Measurements from ENCODE around the gene BNIP2.
"Not testable (repeated sequence)": the region's sequence is repeated elsewhere in the genome, so short reads cannot be mapped to it uniquely, and the experiment has no call there.

The BNIP2 gene, protein sequence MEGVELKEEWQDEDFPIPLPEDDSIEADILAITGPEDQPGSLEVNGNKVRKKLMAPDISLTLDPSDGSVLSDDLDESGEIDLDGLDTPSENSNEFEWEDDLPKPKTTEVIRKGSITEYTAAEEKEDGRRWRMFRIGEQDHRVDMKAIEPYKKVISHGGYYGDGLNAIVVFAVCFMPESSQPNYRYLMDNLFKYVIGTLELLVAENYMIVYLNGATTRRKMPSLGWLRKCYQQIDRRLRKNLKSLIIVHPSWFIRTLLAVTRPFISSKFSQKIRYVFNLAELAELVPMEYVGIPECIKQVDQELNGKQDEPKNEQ

GRCh38 chr15:59688782-59689625 is at the start of gene BNIP2:
Gene BNIP2 (minus strand): TSS chr15:59689320. CDS start chr15:59682457, 6,863 bp downstream.
- DNase-seq (ENCODE audit: low read depth, low spot score), result peak; percentile 91
- peak within 1 kb of the TSS; percentile 98 for H3K27ac ChIP-seq

GRCh38 chr15:59738676-59739075 is 49.6 kb upstream of the BNIP2 start:
- DNase-seq (ENCODE audit: low read depth, low spot score), result no peak
- no peak overlapping the region for H3K27ac ChIP-seq

- no peak for DNase-seq (ENCODE audit: low read depth, low spot score)
- no peak overlapping the region for H3K27ac ChIP-seq
Measured at GRCh38 chr15:59736181-59736580, 47.1 kb upstream of the BNIP2 start.

DNA sequence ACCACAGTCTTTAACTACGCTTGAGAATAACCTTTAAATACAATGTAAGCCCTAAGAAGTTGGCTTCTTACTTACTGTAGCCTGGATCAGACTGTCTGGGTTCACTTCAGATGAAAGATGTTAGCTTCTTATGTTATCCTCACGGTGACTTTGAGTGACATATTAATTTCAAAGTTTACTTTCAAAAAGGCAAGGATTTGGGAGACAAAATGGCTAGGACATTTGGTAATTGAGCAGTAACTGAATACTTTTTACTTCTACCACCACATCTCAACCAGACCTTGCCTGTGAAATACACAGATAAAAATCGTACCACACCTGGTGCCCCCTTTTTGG is 36.0 kb upstream of the BNIP2 start:
- H3K27ac ChIP-seq, result no peak overlapping the region
- DNase-seq (ENCODE audit: low read depth, low spot score), result no peak

GRCh38 chr15:59723687-59724346 is 34.7 kb upstream of the BNIP2 start:
- DNase-seq (ENCODE audit: low read depth, low spot score), result no peak

GRCh38 chr15:59722476-59722875 is 33.4 kb upstream of the BNIP2 start:
- no peak for DNase-seq (ENCODE audit: low read depth, low spot score)
- H3K27ac ChIP-seq, result no peak overlapping the region

More at GRCh38 chr15:59723687-59724346, 34.7 kb upstream of the BNIP2 start:
- H3K27ac ChIP-seq, result no peak overlapping the region

DNA sequence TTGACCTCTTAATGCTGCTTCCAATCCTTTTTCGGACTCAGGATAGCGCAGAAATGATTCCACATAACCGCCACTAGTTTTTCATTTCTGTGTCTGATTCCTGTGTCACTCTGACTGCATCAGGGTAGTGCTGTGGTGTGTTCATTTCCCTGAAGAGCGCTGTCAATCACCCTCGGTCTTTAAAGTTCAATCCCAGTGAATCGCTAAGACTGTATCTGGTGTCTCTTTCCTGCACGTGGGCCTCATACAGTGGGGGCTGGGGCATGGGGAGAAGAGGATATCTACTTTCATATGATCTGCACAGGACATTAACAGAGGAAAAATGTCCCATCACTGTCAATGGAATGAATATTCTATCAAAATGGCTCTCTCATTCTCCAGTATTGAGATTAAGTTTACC is 32.9 kb upstream of the BNIP2 start:
- DNase-seq (ENCODE audit: low read depth, low spot score), result no peak
- H3K27ac ChIP-seq, result no peak overlapping the region

GRCh38 chr15:59721411-59721810 is 32.3 kb upstream of the BNIP2 start:
- DNase-seq (ENCODE audit: low read depth, low spot score), result no peak

DNA sequence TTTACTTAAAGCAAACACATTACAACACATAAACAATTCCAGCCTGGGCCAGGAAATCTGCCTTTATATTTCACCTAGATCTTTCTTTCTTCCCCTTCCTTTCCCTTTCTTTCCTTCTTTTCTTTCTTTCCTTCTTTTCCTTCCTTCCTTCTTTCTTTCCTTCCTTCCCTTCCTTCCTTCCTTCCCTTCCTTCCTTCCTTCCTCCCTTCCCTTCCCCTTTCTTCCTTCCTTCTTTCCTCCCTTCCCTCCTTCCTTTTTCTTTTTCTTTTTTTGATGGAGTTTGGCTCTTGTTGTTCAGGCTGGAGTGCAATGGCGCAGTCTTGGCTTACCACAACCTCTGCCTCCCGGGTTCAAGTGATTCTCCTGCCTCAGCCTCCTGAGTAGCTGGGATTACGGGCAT is 24.1 kb upstream of the BNIP2 start:
- no peak for DNase-seq (ENCODE audit: low read depth, low spot score)

More at GRCh38 chr15:59721411-59721810, 32.3 kb upstream of the BNIP2 start:
- no peak overlapping the region for H3K27ac ChIP-seq

GRCh38 chr15:59711451-59712243 is 22.5 kb upstream of the BNIP2 start:
- no peak overlapping the region for H3K27ac ChIP-seq
- DNase-seq (ENCODE audit: low read depth, low spot score), result no peak

More for the DNA sequence above, 24.1 kb upstream of the BNIP2 start:
- H3K27ac ChIP-seq, result no peak overlapping the region

GRCh38 chr15:59707619-59708018 is 18.5 kb upstream of the BNIP2 start:
- DNase-seq (ENCODE audit: low read depth, low spot score), result no peak
- H3K27ac ChIP-seq, result no peak overlapping the region

DNA sequence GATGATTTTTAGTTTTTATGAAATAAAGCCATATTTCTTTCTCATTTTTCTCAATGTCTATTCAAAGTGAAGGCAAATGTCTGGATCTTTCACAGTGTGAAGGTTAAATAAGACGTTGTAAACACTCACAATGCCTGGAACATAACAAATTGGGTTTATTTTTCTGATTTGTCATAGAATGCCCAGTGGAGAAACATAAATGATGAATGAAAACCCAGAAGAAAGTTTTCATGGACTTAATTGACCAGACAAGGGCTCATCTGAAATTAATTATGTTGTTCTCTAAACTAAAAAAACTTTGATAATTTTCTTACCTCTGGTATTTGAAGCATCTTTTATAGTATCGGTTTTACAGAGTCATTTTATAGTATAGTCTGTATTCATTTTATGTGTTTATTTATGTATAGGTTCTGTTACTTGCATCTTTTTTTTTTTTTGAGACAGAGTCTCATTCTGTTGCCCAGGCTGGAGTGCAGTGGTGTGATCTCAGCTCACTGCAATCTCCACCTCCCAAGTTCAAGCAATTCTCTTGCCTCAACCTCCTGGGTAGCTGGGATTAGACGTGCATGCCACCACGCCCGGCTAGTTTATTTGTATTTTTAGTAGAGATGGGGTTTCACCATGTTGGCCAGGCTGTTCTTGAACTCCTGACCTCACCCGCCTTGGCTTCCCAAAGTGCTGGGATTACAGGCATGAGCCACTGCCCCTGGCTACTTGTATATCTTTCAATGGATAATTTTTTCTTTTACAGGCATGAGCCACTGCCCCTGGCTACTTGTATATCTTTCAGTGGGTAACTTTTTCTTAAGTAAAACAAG is 15.1 kb upstream of the BNIP2 start:
- no peak overlapping the region for H3K27ac ChIP-seq
- DNase-seq (ENCODE audit: low read depth, low spot score), result no peak

- no peak for DNase-seq (ENCODE audit: low read depth, low spot score)
- no peak overlapping the region for H3K27ac ChIP-seq
Measured at GRCh38 chr15:59702351-59702750, 13.2 kb upstream of the BNIP2 start.

DNA sequence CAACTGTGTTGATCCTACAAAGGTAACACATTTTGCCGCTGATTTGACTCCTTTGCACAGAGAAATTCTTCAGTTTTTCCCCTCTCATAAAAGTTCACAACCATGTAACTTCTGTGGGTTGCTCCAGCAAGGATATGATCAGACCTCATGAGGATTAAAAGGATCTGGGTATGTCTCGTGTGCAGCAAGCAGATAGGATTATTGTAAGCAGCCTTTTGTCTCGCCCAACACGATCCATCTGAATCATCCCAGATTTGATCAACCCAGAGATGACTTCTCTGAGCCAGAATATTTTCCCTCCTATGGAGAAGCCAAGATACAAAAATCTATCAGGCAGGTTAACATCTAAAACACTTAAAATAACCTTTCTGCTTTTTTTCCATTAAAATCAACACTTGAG is 12.8 kb upstream of the BNIP2 start:
- no peak overlapping the region for H3K27ac ChIP-seq
- no peak for DNase-seq (ENCODE audit: low read depth, low spot score)

- peak overlapping the region; percentile 14 for H3K27ac ChIP-seq
Measured at GRCh38 chr15:59699810-59700431, 10.8 kb upstream of the BNIP2 start.

DNA sequence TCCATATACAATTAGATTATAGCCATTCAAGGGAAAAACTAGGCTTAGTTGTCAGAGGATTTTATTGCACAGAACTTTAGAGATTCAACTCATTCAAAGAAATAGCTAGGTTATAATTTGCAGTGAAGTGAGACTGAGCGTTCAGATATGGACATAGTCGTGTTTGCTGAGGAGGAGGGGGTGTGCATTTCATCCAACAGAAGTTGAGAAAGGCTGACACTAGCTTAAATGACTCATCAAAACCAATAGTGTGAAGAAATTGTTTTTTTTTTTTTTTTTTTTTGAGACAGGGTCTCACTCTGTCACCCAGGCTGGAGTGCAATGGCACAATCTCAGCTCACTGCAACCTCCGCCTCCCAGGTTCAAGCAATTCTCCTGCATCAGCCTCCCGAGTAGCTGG is 8.9 kb upstream of the BNIP2 start:
- H3K27ac ChIP-seq; DNase-seq (ENCODE audit: low read depth, low spot score): not testable (repeated sequence)

More at GRCh38 chr15:59699810-59700431, 10.8 kb upstream of the BNIP2 start:
- no peak for DNase-seq (ENCODE audit: low read depth, low spot score)

- DNase-seq (ENCODE audit: low read depth, low spot score), result no peak
Measured at GRCh38 chr15:59696332-59696731, 7.2 kb upstream of the BNIP2 start.

DNA sequence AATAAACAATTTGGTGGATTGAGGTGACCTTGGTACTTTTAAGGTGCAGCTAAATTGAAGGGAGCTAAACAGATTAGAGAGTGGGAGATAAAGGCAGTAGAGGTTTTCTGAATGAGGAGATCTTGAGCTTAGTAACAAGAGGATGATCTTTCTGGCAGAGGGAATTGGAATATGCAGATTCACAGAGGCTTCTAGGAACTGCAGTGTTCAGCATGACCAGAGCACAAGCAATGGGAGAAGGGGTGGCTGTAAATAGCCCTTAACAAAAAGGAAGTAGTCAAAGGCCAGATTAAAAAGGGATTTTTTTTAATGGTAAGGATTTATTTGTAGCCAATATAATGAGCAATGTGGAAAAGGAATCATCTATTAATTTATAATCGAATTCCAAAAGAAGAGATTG is 5.7 kb upstream of the BNIP2 start:
- no peak for DNase-seq (ENCODE audit: low read depth, low spot score)
- no peak overlapping the region for H3K27ac ChIP-seq

More at GRCh38 chr15:59696332-59696731, 7.2 kb upstream of the BNIP2 start:
- H3K27ac ChIP-seq, result no peak overlapping the region
